ENCODE measurements around the gene DISC1.

Gene DISC1

GRCh38 chr1:231838521-231838920, 211.9 kb downstream of the DISC1 start:
- Histone ChIP-seq H3K9me3 (ENCODE audit: severe bottlenecking) (no peaks in the 10 kb centered on the region), H3K36me3 (ENCODE audit: low read depth) (no peaks in the 10 kb centered on the region), H3K27ac (ENCODE audit: poor library complexity, severe bottlenecking) (no peak overlapping the region), H3K4me3 (ENCODE audit: severe bottlenecking) (no peak overlapping the region), H3K27me3 (ENCODE audit: insufficient read depth, poor library complexity, severe bottlenecking) (no peaks in the 10 kb centered on the region), H3K4me1 (ENCODE audit: insufficient read depth, poor library complexity, severe bottlenecking) (no peaks in the 10 kb centered on the region)
- ATAC-seq (ENCODE audit: low read depth) (no peak), DNase-seq (ENCODE audit: low spot score) (no peak)
- TF ChIP-seq CTCF (IDR thresholded peaks at IDR 0.05; ENCODE audit: poor library complexity, severe bottlenecking), result no peak

GRCh38 chr1:231839999-231840398, 213.4 kb downstream of the DISC1 start:
- TF ChIP-seq CTCF (IDR thresholded peaks at IDR 0.05; ENCODE audit: poor library complexity, severe bottlenecking), result no peak
- Histone ChIP-seq H3K27ac (ENCODE audit: poor library complexity, severe bottlenecking) (no peak overlapping the region), H3K27me3 (ENCODE audit: insufficient read depth, poor library complexity, severe bottlenecking) (no peaks in the 10 kb centered on the region), H3K4me1 (ENCODE audit: insufficient read depth, poor library complexity, severe bottlenecking) (no peaks in the 10 kb centered on the region), H3K9me3 (ENCODE audit: severe bottlenecking) (no peaks in the 10 kb centered on the region), H3K4me3 (ENCODE audit: severe bottlenecking) (no peak overlapping the region), H3K36me3 (ENCODE audit: low read depth) (no peaks in the 10 kb centered on the region)
- DNase-seq (ENCODE audit: low spot score) (no peak), ATAC-seq (ENCODE audit: low read depth) (no peak)

GRCh38 chr1:231841616-231842344, 215.2 kb downstream of the DISC1 start:
- H3K27ac ChIP-seq (ENCODE audit: poor library complexity, severe bottlenecking), result no peak overlapping the region
- no peaks in the 10 kb centered on the region for H3K4me1 ChIP-seq (ENCODE audit: insufficient read depth, poor library complexity, severe bottlenecking)
- no peak for DNase-seq (ENCODE audit: low spot score)
- TF ChIP-seq CTCF (IDR thresholded peaks at IDR 0.05; ENCODE audit: poor library complexity, severe bottlenecking), result no peak
- H3K27me3 ChIP-seq (ENCODE audit: insufficient read depth, poor library complexity, severe bottlenecking), result no peaks in the 10 kb centered on the region
- no peaks in the 10 kb centered on the region for H3K9me3 ChIP-seq (ENCODE audit: severe bottlenecking)
- no peaks in the 10 kb centered on the region for H3K36me3 ChIP-seq (ENCODE audit: low read depth)
- no peak overlapping the region for H3K4me3 ChIP-seq (ENCODE audit: severe bottlenecking)
- peak; percentile 62 for ATAC-seq (ENCODE audit: low read depth)

- no peak for DNase-seq (ENCODE audit: low spot score)
- Histone ChIP-seq H3K4me1 (ENCODE audit: insufficient read depth, poor library complexity, severe bottlenecking) (no peaks in the 10 kb centered on the region), H3K27ac (ENCODE audit: poor library complexity, severe bottlenecking) (no peak overlapping the region), H3K36me3 (ENCODE audit: low read depth) (no peaks in the 10 kb centered on the region), H3K9me3 (ENCODE audit: severe bottlenecking) (no peaks in the 10 kb centered on the region), H3K4me3 (ENCODE audit: severe bottlenecking) (no peak overlapping the region), H3K27me3 (ENCODE audit: insufficient read depth, poor library complexity, severe bottlenecking) (no peaks in the 10 kb centered on the region)
- ATAC-seq (ENCODE audit: low read depth), result no peak
- no peak for TF ChIP-seq CTCF (IDR thresholded peaks at IDR 0.05; ENCODE audit: poor library complexity, severe bottlenecking)
Measured at GRCh38 chr1:231842441-231842840, 215.9 kb downstream of the DISC1 start.

GRCh38 chr1:231844986-231845502, 218.5 kb downstream of the DISC1 start:
- ATAC-seq (ENCODE audit: low read depth) (no peak), DNase-seq (ENCODE audit: low spot score) (no peak)
- Histone ChIP-seq H3K36me3 (ENCODE audit: low read depth) (no peaks in the 10 kb centered on the region), H3K27me3 (ENCODE audit: insufficient read depth, poor library complexity, severe bottlenecking) (no peaks in the 10 kb centered on the region), H3K27ac (ENCODE audit: poor library complexity, severe bottlenecking) (no peak overlapping the region), H3K4me3 (ENCODE audit: severe bottlenecking) (no peak overlapping the region), H3K9me3 (ENCODE audit: severe bottlenecking) (no peaks in the 10 kb centered on the region), H3K4me1 (ENCODE audit: insufficient read depth, poor library complexity, severe bottlenecking) (no peaks in the 10 kb centered on the region)
- TF ChIP-seq CTCF (IDR thresholded peaks at IDR 0.05; ENCODE audit: poor library complexity, severe bottlenecking), result no peak

All from RWPE2 (cell line).